ENCODE results near the gene SAA2. TPM values are rescaled to one million over a fixed set of nuclear protein-coding genes. Genes with fewer than 3 reads are reported as not detected.
"Not testable (repeated sequence)": the region's sequence is repeated elsewhere in the genome, so short reads cannot be mapped to it uniquely, and the experiment has no call there.

Gene SAA2
- total RNA-seq: not detected in 2 replicates

GRCh38 chr11:18248561-18248960 is at the start of gene SAA2:
Gene SAA2 (minus strand): TSS chr11:18248668. CDS start chr11:18248011, 657 bp downstream.
- Mint-ChIP-seq H3K9me3 (no peaks in the 10 kb centered on the region), H3K36me3 (ENCODE audit: low read depth) (no peaks in the 10 kb centered on the region), H3K4me3 (no peak within 1 kb of the TSS), H3K4me1 (peaks cover 28% of the 10 kb centered on the region), H3K27me3 (peaks cover 2% of the 10 kb centered on the region), H3K27ac (no peak within 1 kb of the TSS)
- no peak for DNase-seq
- intact Hi-C loops (cut with micrococcal nuclease): loop anchor here (10.0 kb wide), 3 partner anchors 386 to 516 kb away; partner anchors contain the start of gene SPTY2D1

GRCh38 chr11:18295316-18295715 is 46.8 kb upstream of the SAA2 start:
- Mint-ChIP-seq H3K9me3 (no peaks in the 10 kb centered on the region), H3K4me1 (peaks cover 11% of the 10 kb centered on the region), H3K27ac (no peak overlapping the region), H3K36me3 (ENCODE audit: low read depth) (peaks cover 72% of the 10 kb centered on the region), H3K27me3 (no peaks in the 10 kb centered on the region), H3K4me3 (no peak overlapping the region)
- intact Hi-C loops (cut with micrococcal nuclease): no loop called here
- no peak for DNase-seq

GRCh38 chr11:18294862-18295261 is 46.4 kb upstream of the SAA2 start:
- no peak overlapping the region for H3K4me3 Mint-ChIP-seq
- H3K27me3 Mint-ChIP-seq: no peaks in the 10 kb centered on the region
- intact Hi-C loops (cut with micrococcal nuclease): no loop called here
- no peak for DNase-seq
- H3K36me3 Mint-ChIP-seq (ENCODE audit: low read depth): peaks cover 72% of the 10 kb centered on the region
- no peaks in the 10 kb centered on the region for H3K9me3 Mint-ChIP-seq
- peaks cover 11% of the 10 kb centered on the region for H3K4me1 Mint-ChIP-seq
- H3K27ac Mint-ChIP-seq: no peak overlapping the region

DNA sequence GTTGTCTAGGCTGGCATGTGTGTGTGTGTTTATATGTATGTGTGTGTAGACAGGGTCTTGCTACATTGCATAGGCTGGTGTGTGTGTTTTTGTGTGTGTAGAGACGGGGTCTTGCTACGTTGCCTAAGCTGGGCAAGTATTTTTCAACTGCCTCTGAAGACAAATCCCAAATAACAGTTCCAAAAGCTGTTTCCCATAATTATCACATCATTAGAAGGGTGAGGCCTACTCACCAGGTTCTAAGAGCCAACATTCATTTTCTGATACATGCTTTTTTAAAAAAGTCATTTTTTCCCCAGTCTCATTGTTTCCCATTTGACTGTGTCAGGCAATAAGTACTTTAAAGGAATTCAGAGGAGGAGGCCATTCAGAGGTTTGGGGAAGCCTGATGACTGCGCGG is 40.4 kb upstream of the SAA2 start:
- no peaks in the 10 kb centered on the region for H3K27me3 Mint-ChIP-seq
- no peak overlapping the region for H3K4me3 Mint-ChIP-seq
- no peak overlapping the region for H3K27ac Mint-ChIP-seq
- H3K4me1 Mint-ChIP-seq: peaks cover 2% of the 10 kb centered on the region
- intact Hi-C loops (cut with micrococcal nuclease): no loop called here
- DNase-seq: no peak
- peaks cover 57% of the 10 kb centered on the region for H3K36me3 Mint-ChIP-seq (ENCODE audit: low read depth)
- H3K9me3 Mint-ChIP-seq: no peaks in the 10 kb centered on the region

GRCh38 chr11:18285841-18286240 is 37.4 kb upstream of the SAA2 start:
- no peak overlapping the region for H3K27ac Mint-ChIP-seq
- intact Hi-C loops (cut with micrococcal nuclease): no loop called here
- no peak overlapping the region for H3K4me3 Mint-ChIP-seq
- no peaks in the 10 kb centered on the region for H3K9me3 Mint-ChIP-seq
- no peak for DNase-seq
- peaks cover 11% of the 10 kb centered on the region for H3K4me1 Mint-ChIP-seq
- no peaks in the 10 kb centered on the region for H3K27me3 Mint-ChIP-seq
- H3K36me3 Mint-ChIP-seq (ENCODE audit: low read depth): peaks cover 53% of the 10 kb centered on the region

GRCh38 chr11:18282626-18283025 is 34.2 kb upstream of the SAA2 start:
- no peak for DNase-seq
- peaks cover 59% of the 10 kb centered on the region for H3K36me3 Mint-ChIP-seq (ENCODE audit: low read depth)

GRCh38 chr11:18280438-18281045 is 32.1 kb upstream of the SAA2 start:
- Mint-ChIP-seq H3K27ac (peak overlapping the region; percentile 79), H3K27me3 (no peaks in the 10 kb centered on the region), H3K4me1 (peaks cover 25% of the 10 kb centered on the region), H3K4me3 (peak overlapping the region; percentile 42), H3K9me3 (no peaks in the 10 kb centered on the region), H3K36me3 (ENCODE audit: low read depth) (peaks cover 54% of the 10 kb centered on the region)
- intact Hi-C loops (cut with micrococcal nuclease): no loop called here
- DNase-seq: no peak

More at GRCh38 chr11:18282626-18283025, 34.2 kb upstream of the SAA2 start:
- Mint-ChIP-seq H3K27ac (no peak overlapping the region), H3K9me3 (no peaks in the 10 kb centered on the region), H3K27me3 (no peaks in the 10 kb centered on the region), H3K4me1 (peaks cover 23% of the 10 kb centered on the region), H3K4me3 (no peak overlapping the region)
- intact Hi-C loops (cut with micrococcal nuclease): no loop called here

GRCh38 chr11:18277565-18278271 is 29.2 kb upstream of the SAA2 start:
- no peaks in the 10 kb centered on the region for H3K27me3 Mint-ChIP-seq
- peaks cover 46% of the 10 kb centered on the region for H3K36me3 Mint-ChIP-seq (ENCODE audit: low read depth)
- intact Hi-C loops (cut with micrococcal nuclease): no loop called here
- no peak overlapping the region for H3K27ac Mint-ChIP-seq
- no peaks in the 10 kb centered on the region for H3K9me3 Mint-ChIP-seq
- no peak for DNase-seq
- peaks cover 22% of the 10 kb centered on the region for H3K4me1 Mint-ChIP-seq
- no peak overlapping the region for H3K4me3 Mint-ChIP-seq

GRCh38 chr11:18271206-18271605 is 22.7 kb upstream of the SAA2 start:
- H3K27me3 Mint-ChIP-seq: no peaks in the 10 kb centered on the region
- H3K27ac Mint-ChIP-seq: no peak overlapping the region
- intact Hi-C loops (cut with micrococcal nuclease): no loop called here
- no peaks in the 10 kb centered on the region for H3K9me3 Mint-ChIP-seq
- peaks cover 4% of the 10 kb centered on the region for H3K36me3 Mint-ChIP-seq (ENCODE audit: low read depth)
- peaks cover 5% of the 10 kb centered on the region for H3K4me1 Mint-ChIP-seq
- no peak overlapping the region for H3K4me3 Mint-ChIP-seq
- DNase-seq: no peak

DNA sequence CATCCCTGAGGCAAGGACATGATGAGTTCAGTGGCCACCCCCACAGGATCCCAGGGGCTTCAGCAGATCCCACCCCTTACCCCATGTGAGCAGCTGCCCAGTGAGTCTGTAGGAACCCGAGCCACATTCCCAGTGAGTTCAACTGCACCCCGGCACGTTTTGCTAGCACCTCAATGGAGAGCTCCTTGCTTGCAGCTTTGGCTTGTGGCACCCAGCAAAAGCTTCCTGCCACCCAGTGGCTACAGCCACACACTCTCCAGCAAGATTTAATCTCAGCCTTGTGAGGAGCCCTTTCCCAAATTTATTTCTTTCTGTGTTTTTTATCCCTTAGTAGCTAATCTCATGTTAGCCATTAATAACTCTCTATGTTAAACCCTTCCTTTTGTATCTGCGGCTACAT is 21.6 kb upstream of the SAA2 start:
- H3K4me3 Mint-ChIP-seq: no peak overlapping the region
- intact Hi-C loops (cut with micrococcal nuclease): no loop called here
- peaks cover 5% of the 10 kb centered on the region for H3K4me1 Mint-ChIP-seq
- H3K9me3 Mint-ChIP-seq: no peaks in the 10 kb centered on the region
- H3K27ac Mint-ChIP-seq: no peak overlapping the region
- no peaks in the 10 kb centered on the region for H3K27me3 Mint-ChIP-seq
- peaks cover 2% of the 10 kb centered on the region for H3K36me3 Mint-ChIP-seq (ENCODE audit: low read depth)
- DNase-seq: no peak

DNA sequence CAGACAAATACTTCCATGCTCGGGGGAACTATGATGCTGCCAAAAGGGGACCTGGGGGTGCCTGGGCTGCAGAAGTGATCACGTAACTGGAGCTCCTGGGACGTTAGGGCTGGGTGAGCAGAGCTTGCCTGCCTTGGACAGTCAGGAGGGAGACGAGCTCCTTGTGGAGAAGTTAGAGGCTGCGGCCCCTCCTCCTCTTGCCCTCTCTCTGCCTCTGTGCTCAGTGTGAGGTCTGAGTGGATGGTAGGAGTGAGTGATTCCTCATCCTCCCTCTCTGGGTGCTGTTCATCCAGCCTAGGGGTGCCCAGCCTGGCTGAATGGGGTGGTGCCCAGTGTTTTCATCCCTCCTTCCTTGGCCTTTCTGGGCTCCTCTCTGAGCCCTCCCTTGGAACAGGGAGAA is 20.8 kb upstream of the SAA2 start:
- H3K36me3 Mint-ChIP-seq (ENCODE audit: low read depth); H3K9me3 Mint-ChIP-seq; H3K27me3 Mint-ChIP-seq; H3K4me1 Mint-ChIP-seq; H3K27ac Mint-ChIP-seq; H3K4me3 Mint-ChIP-seq; DNase-seq; intact Hi-C loops (cut with micrococcal nuclease): not testable (repeated sequence)

- H3K36me3 Mint-ChIP-seq (ENCODE audit: low read depth); H3K4me3 Mint-ChIP-seq; H3K27ac Mint-ChIP-seq; H3K9me3 Mint-ChIP-seq; DNase-seq; intact Hi-C loops (cut with micrococcal nuclease); H3K27me3 Mint-ChIP-seq; H3K4me1 Mint-ChIP-seq: not testable (repeated sequence)
Observed at GRCh38 chr11:18267335-18268133, 19.1 kb upstream of the SAA2 start.

DNA sequence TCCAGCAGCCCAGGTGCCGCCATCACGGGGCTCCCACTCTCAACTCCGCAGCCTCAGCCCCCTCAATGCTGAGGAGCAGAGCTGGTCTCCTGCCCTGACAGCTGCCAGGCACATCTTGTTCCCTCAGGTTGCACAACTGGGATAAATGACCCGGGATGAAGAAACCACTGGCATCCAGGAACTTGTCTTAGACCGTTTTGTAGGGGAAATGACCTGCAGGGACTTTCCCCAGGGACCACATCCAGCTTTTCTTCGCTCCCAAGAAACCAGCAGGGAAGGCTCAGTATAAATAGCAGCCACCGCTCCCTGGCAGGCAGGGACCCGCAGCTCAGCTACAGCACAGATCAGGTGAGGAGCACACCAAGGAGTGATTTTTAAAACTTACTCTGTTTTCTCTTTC is 17.5 kb upstream of the SAA2 start, which contains the start of gene SAA1:
TSS of gene SAA1 (plus strand) at position 316 of the 400 bp plus-strand sequence. CDS start 624 bp downstream, outside the sequence.
- no peak within 1 kb of the TSS for H3K4me3 Mint-ChIP-seq
- H3K27ac Mint-ChIP-seq: no peak within 1 kb of the TSS
- no peak for DNase-seq
- H3K9me3 Mint-ChIP-seq: no peaks in the 10 kb centered on the region
- peaks cover 8% of the 10 kb centered on the region for H3K4me1 Mint-ChIP-seq
- H3K27me3 Mint-ChIP-seq: peaks cover 2% of the 10 kb centered on the region
- H3K36me3 Mint-ChIP-seq (ENCODE audit: low read depth): no peaks in the 10 kb centered on the region
- intact Hi-C loops (cut with micrococcal nuclease): no loop called here

Measured in activated CD4-positive, alpha-beta T cell treated with anti-CD3 and anti-CD28 coated beads, Interleukin-2, amount 10 ng/mL, durations not matched to agents 24 days and 14 days (primary cell).